Measurements from ENCODE around the gene UBFD1. TPM values are rescaled to one million over a fixed set of nuclear protein-coding genes. Genes with fewer than 3 reads are reported as not detected.

The UBFD1 gene
- total and polyA plus RNA-seq, 7 donors, result 44.8 to 147 (median 115) TPM

DNA sequence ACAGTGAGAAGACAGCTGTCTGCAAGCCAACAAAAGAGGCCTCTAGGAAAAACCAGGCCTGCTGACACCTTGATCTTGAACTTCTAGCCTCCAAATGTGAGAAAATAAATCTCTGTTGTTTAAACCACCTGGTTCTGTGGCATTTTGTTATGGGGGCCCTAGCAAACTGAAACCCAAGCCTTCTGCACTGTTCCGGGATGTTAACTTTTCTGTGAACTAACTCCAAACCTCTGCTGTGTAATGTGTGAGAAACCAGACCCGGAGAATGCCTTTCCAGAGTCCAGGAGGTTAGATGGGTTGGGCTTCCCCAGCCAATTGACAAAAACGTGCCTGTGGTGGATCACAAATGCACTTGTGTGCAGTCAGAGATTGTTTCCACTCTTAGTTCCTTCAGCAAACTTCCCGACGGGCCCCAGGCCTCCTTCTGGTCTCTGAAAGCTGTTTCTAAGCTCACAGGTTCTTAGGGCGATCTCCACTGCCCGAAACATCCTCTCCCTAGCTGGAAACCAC, 33.6 kb upstream of the UBFD1 start:
- 73 to 77% (median 74%) methylated on average over 7 of the region's 7 CpGs for WGBS, 3 donors
- no peak overlapping the region for H3K4me3 ChIP-seq
- DNase-seq (no peak), ATAC-seq (no peak)
- H3K36me3 ChIP-seq (ENCODE audit: insufficient read depth in 1 of 2, low read depth in 1 of 2), result peaks cover 19 to 95% of the 10 kb centered on the region in 2 donors
- no peaks in the 10 kb centered on the region for H3K9me3 ChIP-seq
- H3K4me1 ChIP-seq, result no peaks in the 10 kb centered on the region
- H3K27ac ChIP-seq, result no peak overlapping the region
- TF ChIP-seq, protein P1, sequence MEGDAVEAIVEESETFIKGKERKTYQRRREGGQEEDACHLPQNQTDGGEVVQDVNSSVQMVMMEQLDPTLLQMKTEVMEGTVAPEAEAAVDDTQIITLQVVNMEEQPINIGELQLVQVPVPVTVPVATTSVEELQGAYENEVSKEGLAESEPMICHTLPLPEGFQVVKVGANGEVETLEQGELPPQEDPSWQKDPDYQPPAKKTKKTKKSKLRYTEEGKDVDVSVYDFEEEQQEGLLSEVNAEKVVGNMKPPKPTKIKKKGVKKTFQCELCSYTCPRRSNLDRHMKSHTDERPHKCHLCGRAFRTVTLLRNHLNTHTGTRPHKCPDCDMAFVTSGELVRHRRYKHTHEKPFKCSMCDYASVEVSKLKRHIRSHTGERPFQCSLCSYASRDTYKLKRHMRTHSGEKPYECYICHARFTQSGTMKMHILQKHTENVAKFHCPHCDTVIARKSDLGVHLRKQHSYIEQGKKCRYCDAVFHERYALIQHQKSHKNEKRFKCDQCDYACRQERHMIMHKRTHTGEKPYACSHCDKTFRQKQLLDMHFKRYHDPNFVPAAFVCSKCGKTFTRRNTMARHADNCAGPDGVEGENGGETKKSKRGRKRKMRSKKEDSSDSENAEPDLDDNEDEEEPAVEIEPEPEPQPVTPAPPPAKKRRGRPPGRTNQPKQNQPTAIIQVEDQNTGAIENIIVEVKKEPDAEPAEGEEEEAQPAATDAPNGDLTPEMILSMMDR (IDR thresholded peaks at IDR 0.05), result no peak
- intact Hi-C loops (cut with DNase I), result no loop called here
- no peaks in the 10 kb centered on the region for H3K27me3 ChIP-seq (ENCODE audit: insufficient read depth in 3 of 3, low read length in 2 of 3)

- intact Hi-C loops (cut with DNase I), result no loop called here
- no peak for ATAC-seq
- Histone ChIP-seq H3K36me3 (ENCODE audit: insufficient read depth in 1 of 2, low read depth in 1 of 2) (peaks cover 22 to 96% of the 10 kb centered on the region in 2 donors), H3K9me3 (no peaks in the 10 kb centered on the region), H3K4me3 (no peak overlapping the region), H3K4me1 (no peaks in the 10 kb centered on the region), H3K27ac (no peak overlapping the region), H3K27me3 (ENCODE audit: insufficient read depth in 3 of 3, low read length in 2 of 3) (no peaks in the 10 kb centered on the region)
- DNase-seq, result no peak
- WGBS, 3 donors, result 87 to 93% (median 91%) methylated on average over 3 of the region's 3 CpGs
- TF ChIP-seq, protein P1 (IDR thresholded peaks at IDR 0.05), result no peak
Measured at GRCh38 chr16:23524886-23525285, 32.6 kb upstream of the UBFD1 start.

GRCh38 chr16:23527961-23528643, 29.4 kb upstream of the UBFD1 start:
- ATAC-seq (peak; percentile 48 to 79 (median 66)), DNase-seq (no peak)
- 66 to 72% (median 72%) methylated on average over 11 of the region's 11 CpGs for WGBS, 3 donors
- no peaks in the 10 kb centered on the region for H3K27me3 ChIP-seq (ENCODE audit: insufficient read depth in 3 of 3, low read length in 2 of 3)
- peaks cover 17 to 97% of the 10 kb centered on the region in 2 donors for H3K36me3 ChIP-seq (ENCODE audit: insufficient read depth in 1 of 2, low read depth in 1 of 2)
- TF ChIP-seq, protein P1 (IDR thresholded peaks at IDR 0.05), result no peak
- intact Hi-C loops (cut with DNase I), result no loop called here
- no peak overlapping the region for H3K27ac ChIP-seq
- H3K4me1 ChIP-seq, result no peaks in the 10 kb centered on the region
- H3K9me3 ChIP-seq, result no peaks in the 10 kb centered on the region
- no peak overlapping the region for H3K4me3 ChIP-seq

DNA sequence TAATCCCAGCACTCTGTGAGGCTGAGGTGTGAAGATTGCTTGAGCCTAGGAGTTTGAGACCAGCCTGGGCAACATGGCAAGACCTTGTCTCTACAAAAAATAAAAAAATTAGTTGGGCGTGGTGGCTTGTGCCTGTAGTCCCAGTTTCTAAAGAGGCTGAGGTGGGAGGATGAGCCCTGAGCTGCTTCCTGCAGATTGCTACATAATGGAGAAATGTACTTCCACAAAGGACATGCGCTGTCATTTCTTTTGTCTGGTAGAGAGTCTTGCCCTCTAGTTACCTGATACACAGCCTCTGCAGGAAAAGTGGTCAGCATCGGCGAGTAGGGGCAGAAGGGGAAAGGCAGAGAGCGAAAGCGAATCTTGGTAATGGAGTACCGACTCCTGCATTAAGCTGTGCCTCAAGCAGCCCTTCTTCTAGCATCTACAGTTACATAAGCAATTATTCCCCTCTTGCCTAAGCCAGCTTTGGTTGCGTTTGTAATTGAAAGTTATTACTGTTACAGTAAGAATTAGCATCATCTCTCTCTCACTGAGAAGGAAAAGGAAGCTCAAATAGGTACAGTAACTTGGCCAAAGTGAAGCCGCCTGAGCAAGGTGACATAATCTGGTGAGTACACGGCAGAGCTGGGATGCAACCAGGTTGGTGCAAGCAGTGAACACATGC, 28.8 kb upstream of the UBFD1 start:
- Histone ChIP-seq H3K27me3 (ENCODE audit: insufficient read depth in 3 of 3, low read length in 2 of 3) (no peaks in the 10 kb centered on the region), H3K9me3 (no peaks in the 10 kb centered on the region), H3K36me3 (ENCODE audit: insufficient read depth in 1 of 2, low read depth in 1 of 2) (peaks cover 14 to 97% of the 10 kb centered on the region in 2 donors), H3K4me1 (no peaks in the 10 kb centered on the region), H3K4me3 (no peak overlapping the region), H3K27ac (no peak overlapping the region)
- WGBS, 3 donors, result 92 to 95% (median 94%) methylated on average over 10 of the region's 10 CpGs
- ATAC-seq (no peak), DNase-seq (no peak)
- TF ChIP-seq, protein P1 (IDR thresholded peaks at IDR 0.05), result no peak
- intact Hi-C loops (cut with DNase I), result no loop called here

All from psoas muscle (tissue), 8 donors.